Measurements from ENCODE around the gene LYVE1.

Gene LYVE1

GRCh38 chr11:10538924-10539323, 29.5 kb downstream of the LYVE1 start:
- DNase-seq (ENCODE audit: low spot score) = no peak
- H3K4me3 Mint-ChIP-seq = no peak overlapping the region
- H3K27me3 Mint-ChIP-seq (ENCODE audit: low read depth) = no peaks in the 10 kb centered on the region
- H3K36me3 Mint-ChIP-seq (ENCODE audit: low read depth) = no peaks in the 10 kb centered on the region
- no peak overlapping the region for H3K27ac Mint-ChIP-seq
- no peaks in the 10 kb centered on the region for H3K9me3 Mint-ChIP-seq
- H3K4me1 Mint-ChIP-seq (ENCODE audit: low read depth) = peaks cover 19% of the 10 kb centered on the region

- DNase-seq (ENCODE audit: low spot score) = no peak
- no peak overlapping the region for H3K27ac Mint-ChIP-seq
- H3K4me1 Mint-ChIP-seq (ENCODE audit: low read depth) = peaks cover 19% of the 10 kb centered on the region
- H3K36me3 Mint-ChIP-seq (ENCODE audit: low read depth) = no peaks in the 10 kb centered on the region
- no peak overlapping the region for H3K4me3 Mint-ChIP-seq
- no peaks in the 10 kb centered on the region for H3K9me3 Mint-ChIP-seq
- H3K27me3 Mint-ChIP-seq (ENCODE audit: low read depth) = no peaks in the 10 kb centered on the region
These were observed 30.9 kb downstream of the LYVE1 start for GRCh38 chr11:10537600-10537999.

- Mint-ChIP-seq H3K4me3 (no peak overlapping the region), H3K27me3 (ENCODE audit: low read depth) (no peaks in the 10 kb centered on the region), H3K4me1 (ENCODE audit: low read depth) (peaks cover 8% of the 10 kb centered on the region), H3K27ac (no peak overlapping the region), H3K9me3 (no peaks in the 10 kb centered on the region), H3K36me3 (ENCODE audit: low read depth) (peaks cover 4% of the 10 kb centered on the region)
- DNase-seq (ENCODE audit: low spot score) = no peak
These were observed 34.1 kb downstream of the LYVE1 start for GRCh38 chr11:10534316-10534715.

- Mint-ChIP-seq H3K27ac (no peak overlapping the region), H3K36me3 (ENCODE audit: low read depth) (peaks cover 6% of the 10 kb centered on the region), H3K27me3 (ENCODE audit: low read depth) (no peaks in the 10 kb centered on the region), H3K4me1 (ENCODE audit: low read depth) (peaks cover 8% of the 10 kb centered on the region), H3K4me3 (no peak overlapping the region), H3K9me3 (no peaks in the 10 kb centered on the region)
- DNase-seq (ENCODE audit: low spot score) = no peak
These were observed 35.1 kb downstream of the LYVE1 start for GRCh38 chr11:10533323-10533722.

GRCh38 chr11:10532526-10532925, 35.9 kb downstream of the LYVE1 start:
- peaks cover 8% of the 10 kb centered on the region for H3K36me3 Mint-ChIP-seq (ENCODE audit: low read depth)
- no peak for DNase-seq (ENCODE audit: low spot score)
- H3K27me3 Mint-ChIP-seq (ENCODE audit: low read depth) = no peaks in the 10 kb centered on the region
- no peak overlapping the region for H3K27ac Mint-ChIP-seq
- H3K4me1 Mint-ChIP-seq (ENCODE audit: low read depth) = peaks cover 9% of the 10 kb centered on the region
- no peak overlapping the region for H3K4me3 Mint-ChIP-seq
- H3K9me3 Mint-ChIP-seq = no peaks in the 10 kb centered on the region

- H3K36me3 Mint-ChIP-seq (ENCODE audit: low read depth) = peaks cover 18% of the 10 kb centered on the region
These were observed 39.2 kb downstream of the LYVE1 start for GRCh38 chr11:10529279-10529678.

GRCh38 chr11:10528121-10528520, 40.3 kb downstream of the LYVE1 start:
- peaks cover 22% of the 10 kb centered on the region for H3K36me3 Mint-ChIP-seq (ENCODE audit: low read depth)
- no peaks in the 10 kb centered on the region for H3K27me3 Mint-ChIP-seq (ENCODE audit: low read depth)
- H3K4me1 Mint-ChIP-seq (ENCODE audit: low read depth) = peaks cover 15% of the 10 kb centered on the region
- no peak for DNase-seq (ENCODE audit: low spot score)
- H3K9me3 Mint-ChIP-seq = no peaks in the 10 kb centered on the region
- H3K27ac Mint-ChIP-seq = no peak overlapping the region
- no peak overlapping the region for H3K4me3 Mint-ChIP-seq

More at GRCh38 chr11:10529279-10529678, 39.2 kb downstream of the LYVE1 start:
- no peak overlapping the region for H3K4me3 Mint-ChIP-seq
- H3K27ac Mint-ChIP-seq = no peak overlapping the region
- H3K9me3 Mint-ChIP-seq = no peaks in the 10 kb centered on the region
- no peaks in the 10 kb centered on the region for H3K27me3 Mint-ChIP-seq (ENCODE audit: low read depth)
- no peak for DNase-seq (ENCODE audit: low spot score)
- peaks cover 13% of the 10 kb centered on the region for H3K4me1 Mint-ChIP-seq (ENCODE audit: low read depth)

GRCh38 chr11:10526974-10527918, 41.2 kb downstream of the LYVE1 start:
- H3K4me3 Mint-ChIP-seq = no peak overlapping the region
- no peaks in the 10 kb centered on the region for H3K27me3 Mint-ChIP-seq (ENCODE audit: low read depth)
- H3K36me3 Mint-ChIP-seq (ENCODE audit: low read depth) = peaks cover 23% of the 10 kb centered on the region
- DNase-seq (ENCODE audit: low spot score) = no peak
- no peak overlapping the region for H3K27ac Mint-ChIP-seq
- H3K4me1 Mint-ChIP-seq (ENCODE audit: low read depth) = peaks cover 15% of the 10 kb centered on the region
- no peaks in the 10 kb centered on the region for H3K9me3 Mint-ChIP-seq

- no peak overlapping the region for H3K27ac Mint-ChIP-seq
- H3K4me1 Mint-ChIP-seq (ENCODE audit: low read depth) = peaks cover 15% of the 10 kb centered on the region
- H3K9me3 Mint-ChIP-seq = no peaks in the 10 kb centered on the region
- no peaks in the 10 kb centered on the region for H3K27me3 Mint-ChIP-seq (ENCODE audit: low read depth)
- H3K4me3 Mint-ChIP-seq = no peak overlapping the region
- peaks cover 28% of the 10 kb centered on the region for H3K36me3 Mint-ChIP-seq (ENCODE audit: low read depth)
- DNase-seq (ENCODE audit: low spot score) = no peak
These were observed 44.0 kb downstream of the LYVE1 start for GRCh38 chr11:10524471-10524870.

GRCh38 chr11:10522921-10523320, 45.5 kb downstream of the LYVE1 start:
- H3K27ac Mint-ChIP-seq = no peak overlapping the region
- peaks cover 15% of the 10 kb centered on the region for H3K4me1 Mint-ChIP-seq (ENCODE audit: low read depth)
- no peak overlapping the region for H3K4me3 Mint-ChIP-seq
- no peaks in the 10 kb centered on the region for H3K27me3 Mint-ChIP-seq (ENCODE audit: low read depth)
- peaks cover 25% of the 10 kb centered on the region for H3K36me3 Mint-ChIP-seq (ENCODE audit: low read depth)
- DNase-seq (ENCODE audit: low spot score) = no peak
- no peaks in the 10 kb centered on the region for H3K9me3 Mint-ChIP-seq

GRCh38 chr11:10522276-10522675, 46.2 kb downstream of the LYVE1 start:
- Mint-ChIP-seq H3K9me3 (no peaks in the 10 kb centered on the region), H3K4me1 (ENCODE audit: low read depth) (peaks cover 11% of the 10 kb centered on the region), H3K27ac (no peak overlapping the region), H3K4me3 (no peak overlapping the region), H3K36me3 (ENCODE audit: low read depth) (peaks cover 21% of the 10 kb centered on the region), H3K27me3 (ENCODE audit: low read depth) (no peaks in the 10 kb centered on the region)
- no peak for DNase-seq (ENCODE audit: low spot score)

- H3K4me3 Mint-ChIP-seq = no peak overlapping the region
- H3K9me3 Mint-ChIP-seq = no peaks in the 10 kb centered on the region
- peaks cover 15% of the 10 kb centered on the region for H3K36me3 Mint-ChIP-seq (ENCODE audit: low read depth)
- H3K4me1 Mint-ChIP-seq (ENCODE audit: low read depth) = peaks cover 1% of the 10 kb centered on the region
- no peaks in the 10 kb centered on the region for H3K27me3 Mint-ChIP-seq (ENCODE audit: low read depth)
- no peak for DNase-seq (ENCODE audit: low spot score)
- H3K27ac Mint-ChIP-seq = no peak overlapping the region
These were observed 47.9 kb downstream of the LYVE1 start for GRCh38 chr11:10520562-10520961.

GRCh38 chr11:10519630-10520029, 48.8 kb downstream of the LYVE1 start:
- no peak overlapping the region for H3K4me3 Mint-ChIP-seq
- no peak for DNase-seq (ENCODE audit: low spot score)
- H3K36me3 Mint-ChIP-seq (ENCODE audit: low read depth) = peaks cover 15% of the 10 kb centered on the region
- peaks cover 1% of the 10 kb centered on the region for H3K4me1 Mint-ChIP-seq (ENCODE audit: low read depth)
- H3K27ac Mint-ChIP-seq = no peak overlapping the region
- H3K9me3 Mint-ChIP-seq = no peaks in the 10 kb centered on the region
- no peaks in the 10 kb centered on the region for H3K27me3 Mint-ChIP-seq (ENCODE audit: low read depth)

- peaks cover 1% of the 10 kb centered on the region for H3K4me1 Mint-ChIP-seq (ENCODE audit: low read depth)
- no peaks in the 10 kb centered on the region for H3K9me3 Mint-ChIP-seq
- no peak overlapping the region for H3K4me3 Mint-ChIP-seq
- H3K36me3 Mint-ChIP-seq (ENCODE audit: low read depth) = peaks cover 16% of the 10 kb centered on the region
- no peak for DNase-seq (ENCODE audit: low spot score)
- no peak overlapping the region for H3K27ac Mint-ChIP-seq
- no peaks in the 10 kb centered on the region for H3K27me3 Mint-ChIP-seq (ENCODE audit: low read depth)
These were observed 49.6 kb downstream of the LYVE1 start for GRCh38 chr11:10518891-10519290.

GRCh38 chr11:10518123-10518522, 50.3 kb downstream of the LYVE1 start:
- Mint-ChIP-seq H3K4me1 (ENCODE audit: low read depth) (no peaks in the 10 kb centered on the region), H3K4me3 (no peak overlapping the region), H3K9me3 (no peaks in the 10 kb centered on the region), H3K27me3 (ENCODE audit: low read depth) (no peaks in the 10 kb centered on the region), H3K36me3 (ENCODE audit: low read depth) (peaks cover 15% of the 10 kb centered on the region), H3K27ac (no peak overlapping the region)
- no peak for DNase-seq (ENCODE audit: low spot score)
